CD4-positive, CD25-positive, alpha-beta regulatory T cell (primary cell): Measurements from ENCODE around the gene SAE1. TPM values are rescaled to one million over a fixed set of nuclear protein-coding genes. Genes with fewer than 3 reads are reported as not detected.

ENCODE experiments used
- ATAC-seq, 2 donors: fragments of 150-1000 bp; cut with Tn5 transposase; one replicate each; pipeline ENCODE4 v1.10.0; 2021; ENCODE audit warnings: low read depth in 2 of 2, moderate number of reproducible peaks in 2 of 2, moderate library complexity in 1 of 2
- DNase-seq, 3 donors: peaks; one replicate each; pipeline versions ENCODE4 v3.0.0 to v3.0.0-alpha.2; 2012 to 2022; ENCODE audit warnings: mixed read lengths in 1 of 3
- H3K27ac ChIP-seq: one replicate; pipeline ENCODE4 v1.7.0; 2013; ENCODE audit warnings: mild to moderate bottlenecking, low read length; ENCODE audit not compliant: insufficient read depth, poor library complexity, severe bottlenecking
- H3K27me3 ChIP-seq: one replicate; pipeline ENCODE4 v1.7.0; 2013; ENCODE audit warnings: low read length; ENCODE audit not compliant: control insufficient read depth, insufficient read depth
- H3K36me3 ChIP-seq: one replicate; pipeline ENCODE4 v1.7.0; 2013; ENCODE audit warnings: mild to moderate bottlenecking, low read length, moderate library complexity; ENCODE audit not compliant: control insufficient read depth, insufficient read depth
- H3K4me1 ChIP-seq: 2 replicates; pipeline ENCODE4 v1.7.0; 2013; ENCODE audit warnings: mild to moderate bottlenecking, low read length; ENCODE audit not compliant: insufficient read depth, control insufficient read depth, poor library complexity, severe bottlenecking
- H3K4me3 ChIP-seq: one replicate; pipeline ENCODE4 v1.7.0; 2013; ENCODE audit warnings: low read depth, mild to moderate bottlenecking, low read length, moderate library complexity
- H3K9me3 ChIP-seq, 2 experiments: 1 replicate in 1 of 2; 2 replicates in 1 of 2; pipeline ENCODE4 v1.7.0; 2013; ENCODE audit warnings: low read length in 2 of 2, mild to moderate bottlenecking in 1 of 2, moderate library complexity in 1 of 2; ENCODE audit not compliant: control insufficient read depth in 2 of 2
- H3K27ac Mint-ChIP-seq, 3 donors: one replicate each; pipeline ENCODE4 v1.8.0; 2020 to 2022; ENCODE audit warnings: mild to moderate bottlenecking in 3 of 3, mixed read lengths in 3 of 3, moderate library complexity in 2 of 3
- H3K27me3 Mint-ChIP-seq: one replicate; pipeline ENCODE4 v1.8.0; 2022; ENCODE audit warnings: mild to moderate bottlenecking, mixed read lengths
- H3K36me3 Mint-ChIP-seq: one replicate; pipeline ENCODE4 v1.8.0; 2020; ENCODE audit warnings: mixed read lengths
- H3K4me1 Mint-ChIP-seq, 4 donors: one replicate each; pipeline ENCODE4 v1.8.0; 2020 to 2022; ENCODE audit warnings: mixed read lengths in 4 of 4, mild to moderate bottlenecking in 1 of 4
- H3K4me3 Mint-ChIP-seq, 4 donors: one replicate each; pipeline ENCODE4 v1.8.0; 2020 to 2022; ENCODE audit warnings: mild to moderate bottlenecking in 4 of 4, mixed read lengths in 4 of 4, moderate library complexity in 3 of 4
- H3K9me3 Mint-ChIP-seq, 7 donors: one replicate each; pipeline ENCODE4 v1.8.0; 2020 to 2022; ENCODE audit warnings: mixed read lengths in 7 of 7, mild to moderate bottlenecking in 3 of 7, moderate library complexity in 2 of 7
- polyA plus RNA-seq, 4 donors: library from polyadenylated mRNA; unstranded; fragments of 300-500 nt; fragmentation: Illumina TruSeq; gene quantifications; one replicate each; pipeline ENCODE4 v1.2.3, GENCODE V29; 2021
- total RNA-seq: library from RNA; stranded (reverse); gene quantifications from one replicate; pipeline ENCODE4 v1.2.3, GENCODE V29; 2022

SAE1 gene
- total and polyA plus RNA-seq, 5 donors from 2014 or later, result 45.5 to 127 (median 110) TPM

DNA sequence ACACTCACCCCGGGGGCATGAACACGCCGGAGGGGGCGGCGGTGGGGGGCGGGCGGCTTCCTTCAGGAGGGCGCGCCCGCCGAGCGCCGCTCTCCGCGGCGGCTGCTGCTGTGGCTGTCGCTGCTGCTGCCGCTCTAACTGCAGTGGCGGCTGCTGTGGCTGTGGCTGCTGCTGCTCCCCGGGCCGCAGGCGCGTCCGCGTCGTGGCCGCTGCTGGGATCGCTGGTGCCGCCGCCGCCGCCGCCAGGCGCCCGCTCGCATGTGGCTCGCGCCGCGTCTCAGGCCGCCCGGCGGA is 100.2 kb downstream of the SAE1 start, which contains the start of gene BBC3:
BBC3 (minus strand) TSS at position 279 of the 294 bp plus-strand sequence. CDS start 2,768 bp downstream, outside the sequence.
- peak within 1 kb of the TSS; percentile 88 for H3K27ac ChIP-seq
- ATAC-seq, result no peak
- H3K27me3 Mint-ChIP-seq, result no peaks in the 10 kb centered on the region
- peak within 1 kb of the TSS; percentile 66 to 96 (median 85) for H3K27ac Mint-ChIP-seq
- peaks cover 0 to 31% (median 17%) of the 10 kb centered on the region in 4 donors for H3K4me1 Mint-ChIP-seq
- H3K9me3 ChIP-seq, result no peaks in the 10 kb centered on the region
- peaks cover 49% of the 10 kb centered on the region for H3K4me1 ChIP-seq
- H3K9me3 Mint-ChIP-seq, result no peaks in the 10 kb centered on the region
- peak within 1 kb of the TSS; percentile 89 for H3K4me3 ChIP-seq
- H3K27me3 ChIP-seq, result no peaks in the 10 kb centered on the region
- no peak for DNase-seq
- no peaks in the 10 kb centered on the region for H3K36me3 ChIP-seq
- H3K36me3 Mint-ChIP-seq, result no peaks in the 10 kb centered on the region
- H3K4me3 Mint-ChIP-seq, result peak within 1 kb of the TSS; percentile 84 to 88 (median 84)

DNA sequence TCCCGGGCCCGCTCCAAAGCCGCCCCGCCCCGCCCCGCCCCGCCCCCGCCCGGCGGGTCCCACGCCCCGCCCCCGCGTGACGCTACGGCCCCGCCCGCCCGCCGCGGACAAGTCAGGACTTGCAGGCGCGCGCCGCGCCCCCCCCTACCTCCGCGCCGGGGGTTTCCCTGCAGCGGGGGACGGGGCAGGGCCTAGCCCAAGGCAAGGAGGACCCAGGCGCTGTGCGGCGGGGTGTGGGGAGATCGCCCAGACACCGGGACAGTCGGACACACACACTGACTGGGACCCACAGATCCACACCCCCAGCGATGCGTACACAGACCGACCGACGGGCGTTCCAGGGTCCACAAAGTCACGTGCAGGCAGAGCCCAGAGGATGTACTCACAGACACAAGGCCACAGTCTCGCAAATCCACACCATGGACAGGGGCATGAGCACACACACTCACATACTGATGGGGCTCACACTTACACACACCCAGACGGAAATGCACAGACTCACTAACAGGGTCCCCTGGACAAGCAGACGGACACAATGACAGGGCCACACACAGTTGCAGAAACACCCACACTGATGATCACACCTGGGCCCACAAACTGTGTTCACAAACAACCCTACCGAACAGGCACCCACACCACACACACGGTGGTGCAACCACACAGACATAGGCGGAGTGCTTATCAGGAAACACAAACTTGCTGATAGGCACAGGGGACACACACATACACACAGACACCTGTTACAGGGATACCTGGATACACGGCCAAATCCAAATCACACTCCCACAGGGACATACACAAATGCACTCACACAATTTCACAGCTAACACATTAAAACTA is 100.8 kb downstream of the SAE1 start:
- Mint-ChIP-seq H3K4me1 (peaks cover 0 to 31% (median 17%) of the 10 kb centered on the region in 4 donors), H3K27ac (peak overlapping the region; percentile 66 to 96 (median 85)), H3K9me3 (no peaks in the 10 kb centered on the region), H3K36me3 (no peaks in the 10 kb centered on the region), H3K27me3 (no peaks in the 10 kb centered on the region), H3K4me3 (peak overlapping the region; percentile 84 to 88 (median 84))
- H3K36me3 ChIP-seq, result no peaks in the 10 kb centered on the region
- peak overlapping the region; percentile 73 for H3K27ac ChIP-seq
- H3K4me3 ChIP-seq, result peak overlapping the region; percentile 59
- DNase-seq (peak; percentile 83 to 92 (median 92)), ATAC-seq (peak; percentile 56 to 61)
- H3K27me3 ChIP-seq, result no peaks in the 10 kb centered on the region
- H3K4me1 ChIP-seq, result peaks cover 46% of the 10 kb centered on the region
- no peaks in the 10 kb centered on the region for H3K9me3 ChIP-seq

DNA sequence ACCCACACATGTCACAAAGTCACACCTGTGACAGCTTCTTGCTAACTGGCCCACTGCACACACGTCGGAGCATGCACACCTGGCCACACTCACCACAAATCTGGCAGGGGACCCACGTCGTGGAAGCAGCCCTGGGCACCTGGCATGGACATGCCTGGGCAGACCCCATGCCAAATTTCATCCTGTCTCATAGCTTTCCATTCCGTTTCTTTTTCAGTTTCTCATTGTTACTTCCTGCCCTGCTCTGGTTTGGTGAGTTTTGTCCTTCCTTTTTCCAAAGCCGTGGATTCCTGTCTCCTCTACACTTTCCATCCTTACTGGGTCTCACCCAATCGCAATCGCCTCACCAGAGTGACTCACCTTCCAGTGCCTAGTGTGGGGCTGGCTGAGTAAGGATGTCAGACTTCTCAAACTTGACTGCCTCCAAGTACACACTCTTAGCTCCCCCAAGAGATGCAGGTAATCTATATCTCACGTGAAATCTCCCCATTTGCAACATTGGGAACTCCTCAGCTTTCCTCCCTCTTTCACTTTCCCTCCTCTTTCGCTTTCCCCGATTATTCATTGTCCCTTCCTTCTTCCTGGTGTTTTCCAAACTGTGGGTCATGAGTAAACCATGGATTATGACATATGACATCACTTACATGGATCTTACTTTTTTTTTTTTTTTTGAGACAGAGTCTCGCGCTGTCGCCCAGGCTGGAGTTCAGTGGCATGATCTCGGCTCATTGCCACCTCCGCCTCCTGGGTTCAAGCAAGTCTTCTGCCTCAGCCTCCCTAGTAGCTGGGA is 102.0 kb downstream of the SAE1 start:
- Histone ChIP-seq H3K27me3 (no peaks in the 10 kb centered on the region), H3K4me3 (no peak overlapping the region), H3K36me3 (no peaks in the 10 kb centered on the region), H3K27ac (no peak overlapping the region), H3K4me1 (peaks cover 34% of the 10 kb centered on the region), H3K9me3 (no peaks in the 10 kb centered on the region)
- no peaks in the 10 kb centered on the region for H3K9me3 Mint-ChIP-seq
- peaks cover 0 to 22% (median 15%) of the 10 kb centered on the region in 4 donors for H3K4me1 Mint-ChIP-seq
- H3K27me3 Mint-ChIP-seq, result no peaks in the 10 kb centered on the region
- no peak for ATAC-seq
- no peaks in the 10 kb centered on the region for H3K36me3 Mint-ChIP-seq
- peak overlapping the region; percentile 85 to 96 (median 96) for H3K27ac Mint-ChIP-seq
- peak overlapping the region; percentile 84 to 88 (median 84) for H3K4me3 Mint-ChIP-seq
- peak in 1 of 3 donors; percentile 48 for DNase-seq

DNA sequence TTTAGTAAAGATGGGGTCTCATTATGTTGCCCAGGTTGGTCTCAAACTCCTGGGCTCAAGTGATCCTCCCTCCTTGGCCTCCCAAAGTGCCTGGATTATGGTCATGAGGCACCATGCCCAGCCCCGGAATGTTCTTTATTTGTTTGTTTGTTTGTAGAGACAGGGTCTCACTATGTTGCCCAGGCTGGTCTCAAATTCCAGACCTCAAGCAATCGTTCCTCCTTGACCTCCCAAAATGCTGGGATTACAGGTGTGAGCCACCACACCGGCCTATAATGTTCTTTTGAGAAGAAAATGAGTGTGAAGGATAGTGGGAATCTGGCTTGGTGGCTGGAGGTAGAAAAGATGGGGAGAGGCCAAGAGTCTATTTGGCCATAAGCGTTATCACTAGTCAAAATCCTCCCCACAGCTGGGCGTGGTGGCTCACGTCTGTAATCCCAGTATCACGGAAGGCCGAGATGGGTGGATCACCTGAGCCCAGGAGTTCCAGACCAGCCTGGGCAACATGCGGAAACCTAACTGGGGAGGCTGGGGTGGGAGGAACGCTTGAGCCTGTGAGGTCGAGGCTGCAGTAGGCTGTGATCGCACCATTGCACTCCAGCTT is 105.5 kb downstream of the SAE1 start:
- Mint-ChIP-seq H3K27me3 (peaks cover 5% of the 10 kb centered on the region), H3K27ac (peak overlapping the region in 1 of 3 donors; percentile 91), H3K36me3 (no peaks in the 10 kb centered on the region), H3K4me3 (peak overlapping the region in 2 of 4 donors; percentile 0 to 81), H3K9me3 (no peaks in the 10 kb centered on the region), H3K4me1 (peaks cover 6 to 38% (median 19%) of the 10 kb centered on the region in 4 donors)
- no peaks in the 10 kb centered on the region for H3K9me3 ChIP-seq
- H3K4me3 ChIP-seq, result no peak overlapping the region
- no peaks in the 10 kb centered on the region for H3K27me3 ChIP-seq
- H3K27ac ChIP-seq, result no peak overlapping the region
- ATAC-seq (no peak), DNase-seq (no peak)
- H3K4me1 ChIP-seq, result peaks cover 33% of the 10 kb centered on the region
- no peaks in the 10 kb centered on the region for H3K36me3 ChIP-seq

DNA sequence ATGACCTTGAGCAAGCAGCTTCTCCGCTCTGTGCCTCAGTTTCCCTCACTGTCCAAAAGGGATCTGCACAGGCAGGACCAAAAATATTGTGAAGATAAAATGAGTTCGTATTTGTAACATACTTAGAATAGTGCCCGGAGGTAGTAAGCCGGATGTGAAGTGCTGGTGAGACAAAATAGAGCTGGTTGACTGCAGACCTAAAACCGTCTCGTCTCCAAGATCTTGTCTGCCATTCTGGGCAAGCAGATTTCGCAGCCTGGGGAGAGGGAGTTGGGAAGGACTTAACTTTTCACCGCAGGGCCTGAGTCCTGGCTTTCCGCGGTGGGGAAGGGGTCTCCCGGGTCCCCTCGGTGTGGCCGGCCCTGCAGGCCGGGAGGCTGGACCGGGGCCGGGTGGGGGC is 108.5 kb downstream of the SAE1 start:
- ATAC-seq (peak in 1 of 2 donors; percentile 15), DNase-seq (peak in 2 of 3 donors; percentile 36 to 67)
- H3K27me3 ChIP-seq, result no peaks in the 10 kb centered on the region
- no peaks in the 10 kb centered on the region for H3K36me3 ChIP-seq
- no peaks in the 10 kb centered on the region for H3K9me3 Mint-ChIP-seq
- H3K27me3 Mint-ChIP-seq, result peaks cover 5% of the 10 kb centered on the region
- H3K9me3 ChIP-seq, result no peaks in the 10 kb centered on the region
- H3K27ac Mint-ChIP-seq, result peak overlapping the region; percentile 83 to 97 (median 90)
- peaks cover 34% of the 10 kb centered on the region for H3K4me1 ChIP-seq
- H3K36me3 Mint-ChIP-seq, result no peaks in the 10 kb centered on the region
- H3K27ac ChIP-seq, result no peak overlapping the region
- peak overlapping the region; percentile 67 for H3K4me3 ChIP-seq
- peaks cover 9 to 28% (median 11%) of the 10 kb centered on the region in 4 donors for H3K4me1 Mint-ChIP-seq
- H3K4me3 Mint-ChIP-seq, result peak overlapping the region; percentile 85 to 93 (median 88)

DNA sequence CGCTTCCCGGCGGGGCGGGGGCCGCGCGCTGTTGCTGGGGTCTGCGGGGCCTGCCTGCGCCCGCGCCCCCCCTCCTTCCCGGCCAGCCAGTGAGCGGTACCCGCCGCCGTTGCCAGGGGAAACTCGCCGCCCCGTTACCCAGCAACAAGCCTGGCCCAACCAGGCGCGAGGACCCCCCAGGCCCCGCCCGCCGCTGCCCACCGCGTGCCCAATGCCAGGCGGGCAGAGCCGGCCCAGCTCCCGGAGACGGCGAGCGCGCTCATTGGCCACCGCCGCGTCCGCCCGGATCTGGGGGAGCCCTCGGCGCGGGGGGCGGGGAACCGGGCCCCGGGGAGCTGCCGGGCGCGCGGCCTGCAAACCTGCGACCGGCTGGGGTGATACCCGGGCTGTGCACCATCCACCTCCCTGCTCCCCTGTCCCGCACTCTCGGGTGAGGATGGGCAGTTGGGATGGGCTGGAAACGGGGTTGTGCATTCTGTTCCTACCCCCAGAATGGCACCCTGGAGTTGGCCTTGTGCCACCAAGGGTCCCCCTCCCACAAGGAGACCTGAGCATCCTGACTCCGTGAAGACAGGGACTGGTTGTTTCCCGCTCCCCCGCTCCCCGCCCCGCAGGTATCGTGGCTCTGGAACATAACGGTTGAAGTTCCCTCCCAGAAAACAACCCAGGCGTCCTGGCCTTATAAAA is 109.1 kb downstream of the SAE1 start:
- H3K9me3 ChIP-seq, result no peaks in the 10 kb centered on the region
- peak; percentile 65 to 73 (median 68) for DNase-seq
- no peaks in the 10 kb centered on the region for H3K9me3 Mint-ChIP-seq
- peak overlapping the region in 2 of 3 donors; percentile 59 to 90 for H3K27ac Mint-ChIP-seq
- peaks cover 11 to 33% (median 13%) of the 10 kb centered on the region in 4 donors for H3K4me1 Mint-ChIP-seq
- H3K36me3 Mint-ChIP-seq, result no peaks in the 10 kb centered on the region
- H3K27ac ChIP-seq, result no peak overlapping the region
- peaks cover 5% of the 10 kb centered on the region for H3K27me3 Mint-ChIP-seq
- H3K36me3 ChIP-seq, result no peaks in the 10 kb centered on the region
- H3K4me1 ChIP-seq, result peaks cover 38% of the 10 kb centered on the region
- no peaks in the 10 kb centered on the region for H3K27me3 ChIP-seq
- H3K4me3 Mint-ChIP-seq, result peak overlapping the region; percentile 46 to 93 (median 68)
- H3K4me3 ChIP-seq, result no peak overlapping the region
- peak in 1 of 2 donors; percentile 12 for ATAC-seq

DNA sequence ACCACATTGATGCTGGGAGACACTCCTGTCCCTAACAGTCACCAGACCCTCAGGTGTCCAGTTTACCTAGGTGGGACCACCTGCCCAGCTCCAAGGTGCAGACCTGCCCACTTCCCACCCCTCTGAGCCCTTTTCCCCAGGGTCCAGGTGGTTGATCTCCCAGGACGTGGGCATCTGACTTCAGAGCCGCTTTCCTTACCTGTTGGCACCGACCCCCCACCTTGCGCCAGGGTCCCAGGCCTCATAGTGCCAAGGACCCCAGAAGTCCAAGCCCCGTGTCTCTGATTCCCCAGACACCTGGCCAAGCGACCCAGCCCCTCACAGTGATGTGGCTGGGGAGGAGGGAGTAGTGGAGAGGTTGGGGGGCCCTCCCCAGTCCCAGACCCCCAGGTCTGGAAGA is 109.9 kb downstream of the SAE1 start:
- no peak for DNase-seq
- no peaks in the 10 kb centered on the region for H3K36me3 Mint-ChIP-seq
- no peaks in the 10 kb centered on the region for H3K9me3 Mint-ChIP-seq
- peak overlapping the region in 3 of 4 donors; percentile 50 to 80 (median 72) for H3K4me3 Mint-ChIP-seq
- H3K27ac ChIP-seq, result peak overlapping the region; percentile 38
- H3K4me1 Mint-ChIP-seq, result peaks cover 11 to 38% (median 14%) of the 10 kb centered on the region in 4 donors
- peaks cover 5% of the 10 kb centered on the region for H3K27me3 Mint-ChIP-seq
- ATAC-seq, result no peak
- peaks cover 39% of the 10 kb centered on the region for H3K4me1 ChIP-seq
- H3K4me3 ChIP-seq, result no peak overlapping the region
- no peaks in the 10 kb centered on the region for H3K9me3 ChIP-seq
- no peaks in the 10 kb centered on the region for H3K27me3 ChIP-seq
- H3K36me3 ChIP-seq, result no peaks in the 10 kb centered on the region
- H3K27ac Mint-ChIP-seq, result peak overlapping the region in 2 of 3 donors; percentile 12 to 59
